HEK293T (cell line): ENCODE results near the gene GNAT3.

Experiments used
- HDGF ChIP-seq: fragments of 450-650 bp; IDR thresholded peaks from 2 replicates; pipeline ENCODE4 v1.6.1; 2017; ENCODE audit warnings: antibody characterized with exemption, borderline replicate concordance
- SP1 ChIP-seq: fragments of 450-650 bp; IDR thresholded peaks from 2 replicates; pipeline ENCODE4 v1.6.1; 2017

DNA sequence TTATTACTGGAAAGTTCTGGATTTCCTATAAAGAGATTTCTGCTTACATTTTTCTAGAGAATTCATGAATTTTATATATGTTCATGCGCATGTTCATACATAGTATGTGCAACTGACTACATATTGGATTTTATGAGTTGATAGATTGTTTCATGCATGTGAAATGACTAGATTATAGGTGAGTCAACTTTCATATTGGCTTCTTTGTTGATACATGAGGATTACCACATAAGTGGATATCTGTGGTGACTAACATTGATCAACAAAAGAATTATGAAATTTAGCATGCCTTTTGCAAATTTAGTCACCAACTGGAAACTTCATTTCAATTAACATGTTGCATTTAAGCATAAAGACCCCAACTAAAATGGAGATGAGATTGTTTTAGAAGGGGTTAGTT lies 99.0 kb downstream of the GNAT3 start:
- no peak for TF ChIP-seq HDGF
- no peak for TF ChIP-seq SP1
